ENCODE measurements around the gene TRUB1.
A peak's percentile ranks its signal among the peaks of the same experiment; 100 is the strongest.

TRUB1 gene

GRCh38 chr10:114967071-114967470 lies 29.1 kb downstream of the TRUB1 start:
- no peak overlapping the region for H3K4me2 ChIP-seq (ENCODE audit: insufficient read depth, low read length)
- ATAC-seq (ENCODE audit: insufficient read depth, low read depth), result no peak
- DNase-seq, result no peak

GRCh38 chr10:114970515-114970914 lies 32.5 kb downstream of the TRUB1 start:
- Histone ChIP-seq H3K9ac (ENCODE audit: low read depth, low read length) (no peak overlapping the region), H3K9me3 (ENCODE audit: insufficient read depth, low read length, severe bottlenecking) (no peaks in the 10 kb centered on the region), H4K20me1 (ENCODE audit: insufficient read depth, low read length) (no peaks in the 10 kb centered on the region), H3K79me2 (ENCODE audit: insufficient read depth, low read length) (peaks cover 13% of the 10 kb centered on the region; the same call in 1 of the 2 replicates), H3K27ac (ENCODE audit: low read length) (0 out of 2 replicates have a peak overlapping the region, but pooled peaks have one; percentile 6), H3K36me3 (ENCODE audit: insufficient read depth, low read length) (peaks cover 6% of the 10 kb centered on the region), H3K4me3 (ENCODE audit: low read depth in 1 of 2, low read length in 2 of 2) (no peak overlapping the region), H3K4me1 (ENCODE audit: insufficient read depth, low read length) (peaks cover 11% of the 10 kb centered on the region; the same call in 1 of the 2 replicates), H3K4me2 (ENCODE audit: insufficient read depth, low read length) (no peak overlapping the region), H2AFZ (ENCODE audit: low read depth, low read length) (no peak overlapping the region), H3K27me3 (ENCODE audit: insufficient read depth, low read length, poor library complexity) (no peaks in the 10 kb centered on the region)
- peak; percentile 93 for ATAC-seq (ENCODE audit: insufficient read depth, low read depth)
- TF ChIP-seq CTCF (IDR thresholded peaks at IDR 0.05; ENCODE audit: borderline replicate concordance, extremely low read depth, low read length, poor library complexity, severe bottlenecking) (no peak), EZH2 (IDR thresholded peaks at IDR 0.05; ENCODE audit: borderline replicate concordance, low read depth, low read length, severe bottlenecking) (no peak)
- DNase-seq, result peak; percentile 39

More at GRCh38 chr10:114967071-114967470, 29.1 kb downstream of the TRUB1 start:
- H3K4me1 ChIP-seq (ENCODE audit: insufficient read depth, low read length), result peaks cover 11% of the 10 kb centered on the region; the same call in 1 of the 2 replicates
- no peak overlapping the region for H3K9ac ChIP-seq (ENCODE audit: low read depth, low read length)
- H3K4me3 ChIP-seq (ENCODE audit: low read depth in 1 of 2, low read length in 2 of 2), result no peak overlapping the region
- no peaks in the 10 kb centered on the region for H3K9me3 ChIP-seq (ENCODE audit: insufficient read depth, low read length, severe bottlenecking)
- peaks cover 17% of the 10 kb centered on the region for H3K36me3 ChIP-seq (ENCODE audit: insufficient read depth, low read length)
- H4K20me1 ChIP-seq (ENCODE audit: insufficient read depth, low read length), result no peaks in the 10 kb centered on the region
- no peak for TF ChIP-seq EZH2 (IDR thresholded peaks at IDR 0.05; ENCODE audit: borderline replicate concordance, low read depth, low read length, severe bottlenecking)
- TF ChIP-seq CTCF (IDR thresholded peaks at IDR 0.05; ENCODE audit: borderline replicate concordance, extremely low read depth, low read length, poor library complexity, severe bottlenecking), result no peak
- no peaks in the 10 kb centered on the region for H3K27me3 ChIP-seq (ENCODE audit: insufficient read depth, low read length, poor library complexity)
- no peak overlapping the region for H2AFZ ChIP-seq (ENCODE audit: low read depth, low read length)
- no peak overlapping the region for H3K27ac ChIP-seq (ENCODE audit: low read length)
- H3K79me2 ChIP-seq (ENCODE audit: insufficient read depth, low read length), result peaks cover 19% of the 10 kb centered on the region; the same call in 1 of the 2 replicates

- TF ChIP-seq CTCF (IDR thresholded peaks at IDR 0.05; ENCODE audit: borderline replicate concordance, extremely low read depth, low read length, poor library complexity, severe bottlenecking) (no peak), EZH2 (IDR thresholded peaks at IDR 0.05; ENCODE audit: borderline replicate concordance, low read depth, low read length, severe bottlenecking) (no peak)
- Histone ChIP-seq H3K79me2 (ENCODE audit: insufficient read depth, low read length) (0 out of 2 replicates have a peak, but pooled peaks cover 2% of the 10 kb centered on the region), H3K9ac (ENCODE audit: low read depth, low read length) (no peak overlapping the region), H3K4me3 (ENCODE audit: low read depth in 1 of 2, low read length in 2 of 2) (no peak overlapping the region), H3K27me3 (ENCODE audit: insufficient read depth, low read length, poor library complexity) (no peaks in the 10 kb centered on the region), H2AFZ (ENCODE audit: low read depth, low read length) (no peak overlapping the region), H3K4me2 (ENCODE audit: insufficient read depth, low read length) (no peak overlapping the region), H3K4me1 (ENCODE audit: insufficient read depth, low read length) (peaks cover 11% of the 10 kb centered on the region; the same call in 1 of the 2 replicates), H4K20me1 (ENCODE audit: insufficient read depth, low read length) (no peaks in the 10 kb centered on the region), H3K27ac (ENCODE audit: low read length) (no peak overlapping the region), H3K9me3 (ENCODE audit: insufficient read depth, low read length, severe bottlenecking) (no peaks in the 10 kb centered on the region), H3K36me3 (ENCODE audit: insufficient read depth, low read length) (peaks cover 6% of the 10 kb centered on the region)
- DNase-seq, result no peak
- no peak for ATAC-seq (ENCODE audit: insufficient read depth, low read depth)
These were observed 35.3 kb downstream of the TRUB1 start for GRCh38 chr10:114973306-114973705.

Data from DND-41 (cell line).